ENCODE results near the gene CA5A.
"Not testable (repeated sequence)": the region's sequence is repeated elsewhere in the genome, so short reads cannot be mapped to it uniquely, and the experiment has no call there.

CA5A gene

GRCh38 chr16:87878704-87879103 is 57.6 kb downstream of the CA5A start:
- H3K27ac ChIP-seq, result no peak overlapping the region
- no peak for TF ChIP-seq CTCF (conservative IDR thresholded peaks at IDR 0.05)

- TF ChIP-seq CTCF (conservative IDR thresholded peaks at IDR 0.05), result no peak
- no peak overlapping the region for H3K27ac ChIP-seq
Observed at GRCh38 chr16:87877942-87878507, 58.3 kb downstream of the CA5A start.

GRCh38 chr16:87874639-87875427 is 61.5 kb downstream of the CA5A start:
- no peak for TF ChIP-seq CTCF (conservative IDR thresholded peaks at IDR 0.05)
- no peak overlapping the region for H3K27ac ChIP-seq

GRCh38 chr16:87870418-87871291 is 65.7 kb downstream of the CA5A start:
- H3K27ac ChIP-seq, result not testable (repeated sequence)

- not testable (repeated sequence) for H3K27ac ChIP-seq
Observed at GRCh38 chr16:87869879-87870417, 66.4 kb downstream of the CA5A start.

- not testable (repeated sequence) for H3K27ac ChIP-seq
Observed at GRCh38 chr16:87869061-87869878, 67.1 kb downstream of the CA5A start, which contains the start of gene SLC7A5. TSS of gene SLC7A5 (minus strand) at chr16:87869507. CDS start at chr16:87869422, 85 bp downstream.

GRCh38 chr16:87868254-87869029 is 67.9 kb downstream of the CA5A start:
- not testable (repeated sequence) for H3K27ac ChIP-seq

GRCh38 chr16:87865902-87866555 is 70.3 kb downstream of the CA5A start:
- H3K27ac ChIP-seq, result not testable (repeated sequence)

- 0 out of 2 replicates have a peak overlapping the region, but pooled peaks have one; percentile 2 for H3K27ac ChIP-seq
Observed at GRCh38 chr16:87864331-87864989, 71.9 kb downstream of the CA5A start.

GRCh38 chr16:87863327-87863635 is 73.0 kb downstream of the CA5A start:
- not testable (repeated sequence) for H3K27ac ChIP-seq

More at GRCh38 chr16:87864331-87864989, 71.9 kb downstream of the CA5A start:
- TF ChIP-seq CTCF (conservative IDR thresholded peaks at IDR 0.05), result no peak

- not testable (repeated sequence) for H3K27ac ChIP-seq
Observed at GRCh38 chr16:87862597-87863326, 73.6 kb downstream of the CA5A start.
